ENCODE measurements around the gene GPSM1.

GRCh38 chr9:136278894-136279293, 48.4 kb upstream of the GPSM1 start:
- TF ChIP-seq CTCF (IDR thresholded peaks at IDR 0.05): no peak
- no peak for TF ChIP-seq EZH2 (IDR thresholded peaks at IDR 0.05)
- no peak for TF ChIP-seq EZH2phosphoT487 (IDR thresholded peaks at IDR 0.05)
